Vagina (tissue), 2 donors: ENCODE data around the gene LHFPL2. TPM values are rescaled to one million over a fixed set of nuclear protein-coding genes. Genes with fewer than 3 reads are reported as not detected.

Source experiments
- DNase-seq, 2 donors: peaks; one replicate each; pipeline ENCODE4 v3.0.0-alpha.2; 2017; ENCODE audit errors: extremely low spot score in 2 of 2
- H3K27ac ChIP-seq: fragments of 200-600 bp; sonication (generic); one replicate; pipeline ENCODE4 v1.5.1; 2019
- H3K27me3 ChIP-seq: fragments of 200-600 bp; sonication (generic); one replicate; pipeline ENCODE4 v1.5.1; 2019
- H3K36me3 ChIP-seq, 2 donors: fragments of 200-600 bp; sonication (generic); one replicate each; pipeline ENCODE4 v1.5.1; 2017 to 2019
- H3K4me1 ChIP-seq: fragments of 200-600 bp; sonication (generic); one replicate; pipeline ENCODE4 v1.5.1; 2019
- H3K4me3 ChIP-seq, 2 donors: fragments of 200-600 bp; sonication (generic); 1 replicate in 1 of 2; 2 replicates in 1 of 2; pipeline ENCODE4 v1.5.1; 2016 to 2019
- H3K9me3 ChIP-seq: fragments of 200-600 bp; sonication (generic); one replicate; pipeline ENCODE4 v1.5.1; 2019
- CTCF ChIP-seq, 3 experiments: fragments of 450-650 bp in 2 of 3; fragments of 200-600 bp in 1 of 3; sonication (generic) in 1 of 3; IDR thresholded peaks; one replicate each; pipeline ENCODE4 v1.5.1; 2017 to 2019; ENCODE audit warnings: antibody characterized with exemption in 3 of 3, mild to moderate bottlenecking in 2 of 3, moderate library complexity in 2 of 3
- POLR2A ChIP-seq, 2 donors: fragments of 450-650 bp; IDR thresholded peaks; one replicate each; pipeline ENCODE4 v1.6.1; 2017; ENCODE audit warnings: antibody characterized with exemption in 2 of 2, mild to moderate bottlenecking in 2 of 2, moderate library complexity in 2 of 2
- POLR2AphosphoS5 ChIP-seq, 2 donors: sonication (generic); formaldehyde crosslinking; IDR thresholded peaks; one replicate each; pipeline ENCODE4 v1.9.0; 2017; ENCODE audit warnings: antibody characterized with exemption in 2 of 2, mild to moderate bottlenecking in 2 of 2, low read depth in 1 of 2; ENCODE audit not compliant: insufficient read depth in 1 of 2
- intact Hi-C: fragments of 100-400 bp; cut with DNase I; formaldehyde crosslinking; loops from one replicate; pipeline ENCODE4 v1.15.1; 2023
- total RNA-seq: library from RNA; depleted of rRNA; stranded (reverse); fragments of >200 nt; gene quantifications from one replicate; pipeline ENCODE4 v1.2.3, GENCODE V29; 2016

LHFPL2 gene
- total RNA-seq, 1 donor from 2014 or later: 24.8 TPM

GRCh38 chr5:78604689-78605285 lies 43.8 kb downstream of the LHFPL2 start:
- Histone ChIP-seq H3K27ac (no peak overlapping the region), H3K4me1 (peaks cover 6% of the 10 kb centered on the region), H3K36me3 (no peaks in the 10 kb centered on the region), H3K27me3 (no peaks in the 10 kb centered on the region), H3K9me3 (no peaks in the 10 kb centered on the region), H3K4me3 (no peak overlapping the region)
- TF ChIP-seq CTCF (IDR thresholded peaks at IDR 0.05): no peak
- no peak for TF ChIP-seq POLR2A (IDR thresholded peaks at IDR 0.05)
- no peak for TF ChIP-seq POLR2AphosphoS5 (IDR thresholded peaks at IDR 0.05; ENCODE audit: insufficient read depth in 1 of 2, low read depth in 1 of 2)
- no peak for DNase-seq
- intact Hi-C loops: no loop called here

GRCh38 chr5:78603636-78604175 lies 44.9 kb downstream of the LHFPL2 start:
- Histone ChIP-seq H3K27me3 (no peaks in the 10 kb centered on the region), H3K4me3 (no peak overlapping the region), H3K9me3 (no peaks in the 10 kb centered on the region), H3K27ac (no peak overlapping the region), H3K36me3 (no peaks in the 10 kb centered on the region), H3K4me1 (peaks cover 9% of the 10 kb centered on the region)
- TF ChIP-seq CTCF (IDR thresholded peaks at IDR 0.05) (no peak), POLR2AphosphoS5 (IDR thresholded peaks at IDR 0.05; ENCODE audit: insufficient read depth in 1 of 2, low read depth in 1 of 2) (no peak), POLR2A (IDR thresholded peaks at IDR 0.05) (no peak)
- no peak for DNase-seq
- intact Hi-C loops: no loop called here

GRCh38 chr5:78602400-78602799 lies 46.2 kb downstream of the LHFPL2 start:
- Histone ChIP-seq H3K4me3 (no peak overlapping the region), H3K9me3 (no peaks in the 10 kb centered on the region), H3K27ac (no peak overlapping the region), H3K4me1 (peaks cover 23% of the 10 kb centered on the region), H3K27me3 (no peaks in the 10 kb centered on the region), H3K36me3 (no peaks in the 10 kb centered on the region)
- TF ChIP-seq POLR2A (IDR thresholded peaks at IDR 0.05) (no peak), CTCF (IDR thresholded peaks at IDR 0.05) (no peak), POLR2AphosphoS5 (IDR thresholded peaks at IDR 0.05; ENCODE audit: insufficient read depth in 1 of 2, low read depth in 1 of 2) (no peak)
- no peak for DNase-seq
- intact Hi-C loops: no loop called here

- Histone ChIP-seq H3K4me3 (no peak overlapping the region), H3K36me3 (no peaks in the 10 kb centered on the region), H3K27me3 (no peaks in the 10 kb centered on the region), H3K9me3 (no peaks in the 10 kb centered on the region), H3K4me1 (peaks cover 23% of the 10 kb centered on the region), H3K27ac (no peak overlapping the region)
- DNase-seq: no peak
- intact Hi-C loops: no loop called here
- no peak for TF ChIP-seq POLR2A (IDR thresholded peaks at IDR 0.05)
- TF ChIP-seq POLR2AphosphoS5 (IDR thresholded peaks at IDR 0.05; ENCODE audit: insufficient read depth in 1 of 2, low read depth in 1 of 2): no peak
- TF ChIP-seq CTCF (IDR thresholded peaks at IDR 0.05): no peak
These were observed 46.8 kb downstream of the LHFPL2 start for GRCh38 chr5:78601559-78602314.
